Measurements from ENCODE around the gene TSHZ2. TPM values are rescaled to one million over a fixed set of nuclear protein-coding genes. Genes with fewer than 3 reads are reported as not detected.

Gene TSHZ2
- total RNA-seq, 6 experiments from 2014 or later, result 14.2 to 28.1 (median 21.0) TPM

- Histone ChIP-seq H3K4me3 (no peak overlapping the region), H3K36me3 (no peaks in the 10 kb centered on the region), H3K27me3 (no peaks in the 10 kb centered on the region), H3K9me3 (no peaks in the 10 kb centered on the region), H3K27ac (no peak overlapping the region), H3K4me1 (no peaks in the 10 kb centered on the region)
- no peak for DNase-seq
- ATAC-seq, result peak in 1 of 4 donors; percentile 52
- WGBS (ENCODE audit: insufficient coverage, low coverage, low lambda C conversion rate, missing lambda C conversion rate), result 73% methylated on average over 2 of the region's 2 CpGs
- intact Hi-C loops (cut with DNase I), result no loop called here
- no peak for TF ChIP-seq CTCF (IDR thresholded peaks at IDR 0.05)
- TF ChIP-seq POLR2A (IDR thresholded peaks at IDR 0.05), result no peak
These were observed 377.6 kb downstream of the TSHZ2 start for GRCh38 chr20:53349730-53350129.

GRCh38 chr20:53352727-53353440 lies 380.7 kb downstream of the TSHZ2 start:
- TF ChIP-seq CTCF (IDR thresholded peaks at IDR 0.05) (no peak), POLR2A (IDR thresholded peaks at IDR 0.05) (no peak)
- no peak for DNase-seq
- no peaks in the 10 kb centered on the region for H3K27me3 ChIP-seq
- intact Hi-C loops (cut with DNase I), result no loop called here
- H3K4me1 ChIP-seq, result no peaks in the 10 kb centered on the region
- WGBS (ENCODE audit: insufficient coverage, low coverage, low lambda C conversion rate, missing lambda C conversion rate), result 84% methylated on average over 6 of the region's 6 CpGs
- no peaks in the 10 kb centered on the region for H3K9me3 ChIP-seq
- H3K36me3 ChIP-seq, result no peaks in the 10 kb centered on the region
- no peak for ATAC-seq
- no peak overlapping the region for H3K4me3 ChIP-seq
- H3K27ac ChIP-seq, result no peak overlapping the region

- no peak overlapping the region for H3K4me3 ChIP-seq
- TF ChIP-seq CTCF (IDR thresholded peaks at IDR 0.05) (no peak), POLR2A (IDR thresholded peaks at IDR 0.05) (no peak)
- intact Hi-C loops (cut with DNase I), result no loop called here
- no peak overlapping the region for H3K27ac ChIP-seq
- DNase-seq, result no peak
- no peaks in the 10 kb centered on the region for H3K4me1 ChIP-seq
- H3K27me3 ChIP-seq, result no peaks in the 10 kb centered on the region
- 69% methylated on average over 1 of the region's 1 CpG for WGBS (ENCODE audit: insufficient coverage, low coverage, low lambda C conversion rate, missing lambda C conversion rate)
- H3K36me3 ChIP-seq, result no peaks in the 10 kb centered on the region
- no peak for ATAC-seq
- no peaks in the 10 kb centered on the region for H3K9me3 ChIP-seq
These were observed 382.2 kb downstream of the TSHZ2 start for GRCh38 chr20:53354314-53354713.

- no peak for DNase-seq
- no peaks in the 10 kb centered on the region for H3K4me1 ChIP-seq
- 86% methylated on average over 2 of the region's 2 CpGs for WGBS (ENCODE audit: insufficient coverage, low coverage, low lambda C conversion rate, missing lambda C conversion rate)
- TF ChIP-seq CTCF (IDR thresholded peaks at IDR 0.05), result no peak
- TF ChIP-seq POLR2A (IDR thresholded peaks at IDR 0.05), result no peak
- intact Hi-C loops (cut with DNase I), result no loop called here
- H3K27ac ChIP-seq, result no peak overlapping the region
- H3K36me3 ChIP-seq, result no peaks in the 10 kb centered on the region
- no peaks in the 10 kb centered on the region for H3K27me3 ChIP-seq
- ATAC-seq, result no peak
- no peak overlapping the region for H3K4me3 ChIP-seq
- no peaks in the 10 kb centered on the region for H3K9me3 ChIP-seq
These were observed 383.6 kb downstream of the TSHZ2 start for GRCh38 chr20:53355790-53356189.
